Measurements from ENCODE around the gene SEPTIN10.
"Not testable (repeated sequence)": the region's sequence is repeated elsewhere in the genome, so short reads cannot be mapped to it uniquely, and the experiment has no call there.

Gene SEPTIN10

GRCh38 chr2:109542384-109542783 lies 71.4 kb downstream of the SEPTIN10 start:
- DNase-seq: no peak

GRCh38 chr2:109538546-109538945 lies 75.2 kb downstream of the SEPTIN10 start:
- no peak for DNase-seq

- DNase-seq: no peak
Measured at GRCh38 chr2:109537565-109538222, 76.1 kb downstream of the SEPTIN10 start.

- DNase-seq: not testable (repeated sequence)
Measured at GRCh38 chr2:109536556-109536955, 77.2 kb downstream of the SEPTIN10 start.

- no peak for DNase-seq
Measured at GRCh38 chr2:109535217-109535946, 78.4 kb downstream of the SEPTIN10 start.

GRCh38 chr2:109533823-109534222 lies 79.9 kb downstream of the SEPTIN10 start:
- no peak for DNase-seq

GRCh38 chr2:109532728-109533076 lies 81.1 kb downstream of the SEPTIN10 start:
- DNase-seq: no peak

GRCh38 chr2:109531896-109532727 lies 81.7 kb downstream of the SEPTIN10 start:
- no peak for DNase-seq

- no peak for DNase-seq
Measured at GRCh38 chr2:109531221-109531620, 82.5 kb downstream of the SEPTIN10 start.

- no peak for DNase-seq
Measured at GRCh38 chr2:109530712-109531111, 83.1 kb downstream of the SEPTIN10 start.

- no peak for DNase-seq
Measured at GRCh38 chr2:109529532-109530449, 84.0 kb downstream of the SEPTIN10 start.

GRCh38 chr2:109528811-109529501 lies 84.8 kb downstream of the SEPTIN10 start:
- no peak for DNase-seq

- DNase-seq: no peak
Measured at GRCh38 chr2:109527846-109528705, 85.7 kb downstream of the SEPTIN10 start.

- no peak for DNase-seq
Measured at GRCh38 chr2:109527079-109527478, 86.7 kb downstream of the SEPTIN10 start.

- DNase-seq: no peak
Measured at GRCh38 chr2:109526442-109526970, 87.3 kb downstream of the SEPTIN10 start.

- DNase-seq: no peak
Measured at GRCh38 chr2:109525836-109526235, 87.9 kb downstream of the SEPTIN10 start.

GRCh38 chr2:109523536-109524361 lies 90.0 kb downstream of the SEPTIN10 start:
- no peak for DNase-seq

GRCh38 chr2:109523121-109523520 lies 90.6 kb downstream of the SEPTIN10 start:
- DNase-seq: no peak

GRCh38 chr2:109522063-109522374 lies 91.7 kb downstream of the SEPTIN10 start:
- no peak for DNase-seq

Data from cerebellar nuclear complex (tissue), 1 donor.